Activated CD8-positive, alpha-beta memory T cell treated with anti-CD3 and anti-CD28 coated beads, Interleukin-2, amount 10 ng/mL, durations not matched to agents 7 days and 5 days (primary cell): ENCODE results near the gene NXPH4. TPM values are rescaled to one million over a fixed set of nuclear protein-coding genes. Genes with fewer than 3 reads are reported as not detected.

Experiments
- ATAC-seq: fragments of 150-1000 bp; cut with Tn5 transposase; one replicate; pipeline ENCODE4 v1.10.0; 2021; ENCODE audit warnings: moderate library complexity
- CTCF ChIA-PET: fragments of 350-600 bp; sonication (Branson Sonifier 250); formaldehyde crosslinking; loops from one replicate; lab custom pipeline; 2021; ENCODE audit warnings: antibody characterized with exemption; lab: Charles Lee
- DNase-seq: peaks from one replicate; pipeline ENCODE4 v3.0.0-alpha.2; 2020
- H3K27ac Mint-ChIP-seq: one replicate; pipeline ENCODE4 v1.8.0; 2021; ENCODE audit warnings: mild to moderate bottlenecking, mixed read lengths
- H3K27me3 Mint-ChIP-seq: one replicate; pipeline ENCODE4 v1.8.0; 2021; ENCODE audit warnings: mixed read lengths
- H3K36me3 Mint-ChIP-seq: one replicate; pipeline ENCODE4 v1.8.0; 2021; ENCODE audit warnings: mild to moderate bottlenecking, mixed read lengths
- H3K4me1 Mint-ChIP-seq: one replicate; pipeline ENCODE4 v1.8.0; 2021; ENCODE audit warnings: mixed read lengths
- H3K4me3 Mint-ChIP-seq: one replicate; pipeline ENCODE4 v1.8.0; 2021; ENCODE audit warnings: mild to moderate bottlenecking, moderate library complexity, mixed read lengths
- H3K9me3 Mint-ChIP-seq: one replicate; pipeline ENCODE4 v1.8.0; 2022; ENCODE audit warnings: low read depth, mixed read lengths
- total RNA-seq, 2 experiments: library from RNA; stranded (reverse); gene quantifications; one replicate each; pipeline ENCODE4 v1.2.3, GENCODE V29; 2021

The NXPH4 gene
- total RNA-seq, 2 experiments from 2014 or later = 0.58 to 0.68 TPM

- CTCF ChIA-PET = interaction anchor here (15.4 kb wide), 1 partner anchor 34 kb away, joined by 647 read pairs; the partner anchor contains the start of gene STAC3
- H3K36me3 Mint-ChIP-seq = no peaks in the 10 kb centered on the region
- peaks cover 23% of the 10 kb centered on the region for H3K27me3 Mint-ChIP-seq
- H3K9me3 Mint-ChIP-seq = no peaks in the 10 kb centered on the region
- peaks cover 19% of the 10 kb centered on the region for H3K4me1 Mint-ChIP-seq
- no peak for DNase-seq
- H3K27ac Mint-ChIP-seq = no peak overlapping the region
- no peak for ATAC-seq
- H3K4me3 Mint-ChIP-seq = no peak overlapping the region
Measured at GRCh38 chr12:57210461-57210860, 6.1 kb upstream of the NXPH4 start.

- no peaks in the 10 kb centered on the region for H3K9me3 Mint-ChIP-seq
- peaks cover 25% of the 10 kb centered on the region for H3K4me1 Mint-ChIP-seq
- DNase-seq (no peak), ATAC-seq (no peak)
- no peaks in the 10 kb centered on the region for H3K36me3 Mint-ChIP-seq
- CTCF ChIA-PET = interaction anchor here (15.4 kb wide), 1 partner anchor 33 kb away, joined by 647 read pairs; the partner anchor contains the start of gene STAC3
- peaks cover 29% of the 10 kb centered on the region for H3K27me3 Mint-ChIP-seq
- no peak overlapping the region for H3K4me3 Mint-ChIP-seq
- H3K27ac Mint-ChIP-seq = no peak overlapping the region
Measured at GRCh38 chr12:57210926-57211692, 5.5 kb upstream of the NXPH4 start.

- no peak overlapping the region for H3K4me3 Mint-ChIP-seq
- ATAC-seq = no peak
- no peaks in the 10 kb centered on the region for H3K9me3 Mint-ChIP-seq
- CTCF ChIA-PET = interaction anchor here (1.3 to 15.4 kb wide), 7 partner anchors 14 to 530 kb away, joined by 3 to 647 read pairs (median 16); partner anchors contain the start of genes SHMT2 and STAC3
- peaks cover 30% of the 10 kb centered on the region for H3K27me3 Mint-ChIP-seq
- no peaks in the 10 kb centered on the region for H3K36me3 Mint-ChIP-seq
- no peak for DNase-seq
- H3K27ac Mint-ChIP-seq = no peak overlapping the region
- peaks cover 25% of the 10 kb centered on the region for H3K4me1 Mint-ChIP-seq
Measured at GRCh38 chr12:57211791-57212700, 4.5 kb upstream of the NXPH4 start.

- Mint-ChIP-seq H3K4me1 (peaks cover 30% of the 10 kb centered on the region), H3K27me3 (peaks cover 36% of the 10 kb centered on the region), H3K4me3 (no peak overlapping the region), H3K27ac (no peak overlapping the region), H3K9me3 (no peaks in the 10 kb centered on the region), H3K36me3 (no peaks in the 10 kb centered on the region)
- ATAC-seq (no peak), DNase-seq (no peak)
- CTCF ChIA-PET = interaction anchor here (0.6 to 15.4 kb wide), 24 partner anchors 15 to 529 kb away, joined by 3 to 647 read pairs (median 4); partner anchors contain the start of genes GLI1, NAB2, SHMT2 and STAC3
Measured at GRCh38 chr12:57212701-57213057, 3.9 kb upstream of the NXPH4 start.

GRCh38 chr12:57213058-57213715 is 3.4 kb upstream of the NXPH4 start:
- H3K4me3 Mint-ChIP-seq = no peak overlapping the region
- peak; percentile 57 for ATAC-seq
- H3K9me3 Mint-ChIP-seq = no peaks in the 10 kb centered on the region
- CTCF ChIA-PET = interaction anchor here (0.6 to 15.4 kb wide), 37 partner anchors 14 to 1560 kb away, joined by 3 to 647 read pairs (median 4); partner anchors contain the start of genes GLI1, INHBE, NAB2 and SHMT2
- no peaks in the 10 kb centered on the region for H3K36me3 Mint-ChIP-seq
- peaks cover 41% of the 10 kb centered on the region for H3K27me3 Mint-ChIP-seq
- no peak overlapping the region for H3K27ac Mint-ChIP-seq
- DNase-seq = peak; percentile 89
- peaks cover 30% of the 10 kb centered on the region for H3K4me1 Mint-ChIP-seq

GRCh38 chr12:57213763-57214397 is 2.7 kb upstream of the NXPH4 start:
- peaks cover 30% of the 10 kb centered on the region for H3K4me1 Mint-ChIP-seq
- no peak for DNase-seq
- no peaks in the 10 kb centered on the region for H3K36me3 Mint-ChIP-seq
- H3K4me3 Mint-ChIP-seq = no peak overlapping the region
- H3K9me3 Mint-ChIP-seq = no peaks in the 10 kb centered on the region
- no peak for ATAC-seq
- no peak overlapping the region for H3K27ac Mint-ChIP-seq
- CTCF ChIA-PET = interaction anchor here (0.6 to 15.4 kb wide), 42 partner anchors 8 to 1560 kb away, joined by 3 to 647 read pairs (median 4); partner anchors contain the start of genes GLI1, INHBE, SHMT2 and SMARCC2
- peaks cover 48% of the 10 kb centered on the region for H3K27me3 Mint-ChIP-seq

- H3K9me3 Mint-ChIP-seq = no peaks in the 10 kb centered on the region
- no peaks in the 10 kb centered on the region for H3K36me3 Mint-ChIP-seq
- DNase-seq (peak; percentile 81), ATAC-seq (peak; percentile 59)
- peaks cover 30% of the 10 kb centered on the region for H3K4me1 Mint-ChIP-seq
- H3K27ac Mint-ChIP-seq = no peak overlapping the region
- CTCF ChIA-PET = interaction anchor here (0.6 to 15.4 kb wide), 29 partner anchors 9 to 1025 kb away, joined by 3 to 647 read pairs (median 5); partner anchors contain the start of genes GLI1, INHBE, SHMT2 and SMARCC2
- no peak overlapping the region for H3K4me3 Mint-ChIP-seq
- H3K27me3 Mint-ChIP-seq = peaks cover 53% of the 10 kb centered on the region
Measured at GRCh38 chr12:57214398-57214781, 2.2 kb upstream of the NXPH4 start.

GRCh38 chr12:57215065-57215464 is 1.5 kb upstream of the NXPH4 start:
- Mint-ChIP-seq H3K27ac (no peak overlapping the region), H3K4me3 (no peak overlapping the region), H3K4me1 (peaks cover 30% of the 10 kb centered on the region), H3K36me3 (no peaks in the 10 kb centered on the region), H3K9me3 (no peaks in the 10 kb centered on the region), H3K27me3 (peaks cover 58% of the 10 kb centered on the region)
- CTCF ChIA-PET = interaction anchor here (0.6 to 15.4 kb wide), 13 partner anchors 9 to 243 kb away, joined by 3 to 647 read pairs (median 14); partner anchors contain the start of genes GLI1, INHBE, SHMT2 and STAC3
- ATAC-seq (no peak), DNase-seq (no peak)

- no peaks in the 10 kb centered on the region for H3K9me3 Mint-ChIP-seq
- H3K27ac Mint-ChIP-seq = no peak overlapping the region
- ATAC-seq = peak; percentile 43
- peak; percentile 80 for DNase-seq
- peak overlapping the region; percentile 36 for H3K4me3 Mint-ChIP-seq
- CTCF ChIA-PET = interaction anchor here (0.7 to 15.4 kb wide), 3 partner anchors 12 to 104 kb away, joined by 3 to 647 read pairs (median 248); partner anchors contain the start of genes SHMT2, STAC3 and STAT6
- H3K36me3 Mint-ChIP-seq = no peaks in the 10 kb centered on the region
- peaks cover 32% of the 10 kb centered on the region for H3K4me1 Mint-ChIP-seq
- peaks cover 61% of the 10 kb centered on the region for H3K27me3 Mint-ChIP-seq
Measured at GRCh38 chr12:57215668-57216013, 953 bp upstream of the NXPH4 start.

- DNase-seq = no peak
- peaks cover 42% of the 10 kb centered on the region for H3K4me1 Mint-ChIP-seq
- H3K36me3 Mint-ChIP-seq = no peaks in the 10 kb centered on the region
Measured at GRCh38 chr12:57216921-57217879, 606 bp downstream of the NXPH4 start.

More at GRCh38 chr12:57216921-57217879, 606 bp downstream of the NXPH4 start:
- peak overlapping the region; percentile 52 for H3K4me3 Mint-ChIP-seq
- no peaks in the 10 kb centered on the region for H3K9me3 Mint-ChIP-seq
- CTCF ChIA-PET = interaction anchor here (1.0 to 15.4 kb wide), 3 partner anchors 10 to 105 kb away, joined by 3 to 647 read pairs (median 248); partner anchors contain the start of genes SHMT2 and STAC3
- H3K27me3 Mint-ChIP-seq = peaks cover 77% of the 10 kb centered on the region
- no peak for ATAC-seq
- H3K27ac Mint-ChIP-seq = no peak overlapping the region
